Panc1 (cell line): ENCODE results near the gene DPP4. TPM values are rescaled to one million over a fixed set of nuclear protein-coding genes. Genes with fewer than 3 reads are reported as not detected.
"Not testable (repeated sequence)": the region's sequence is repeated elsewhere in the genome, so short reads cannot be mapped to it uniquely, and the experiment has no call there.

ENCODE experiments used
- ATAC-seq: fragments of 200-7000 bp; cut with Tn5 transposase; 2 replicates; pipeline ENCODE4 v1.9.1; 2020; ENCODE audit warnings: mild to moderate bottlenecking, moderate library complexity
- BruUV-seq: library from RNA; stranded (reverse); fragments of 400-500 nt; replicated peaks from 2 replicates; lab custom pipeline; 2021; lab: Mats Ljungman, UMichigan
- CTCF ChIA-PET: fragments of 300-600 bp; sonication (Branson Sonifier 250); formaldehyde crosslinking; loops from one replicate; lab custom pipeline; 2022; ENCODE audit warnings: antibody characterized with exemption; lab: Charles Lee
- POLR2A ChIA-PET: fragments of 300-600 bp; sonication (Branson Sonifier 250); formaldehyde crosslinking; loops from one replicate; lab custom pipeline; 2022; ENCODE audit warnings: antibody characterized with exemption; lab: Charles Lee
- DNase-seq: peaks from one replicate; pipeline ENCODE4 v3.0.0-alpha.2; 2010; ENCODE audit warnings: low read depth, low spot score
- H3K27ac ChIP-seq: 2 replicates; pipeline ENCODE4 v1.5.1; 2011; ENCODE audit warnings: mild to moderate bottlenecking, low read length, inconsistent platforms
- H3K27me3 ChIP-seq: fragments of 200-500 bp; sonication (Bioruptor generic); 2 replicates; pipeline ENCODE4 v1.6.0; 2014; ENCODE audit warnings: low read length, inconsistent platforms; ENCODE audit not compliant: control insufficient read depth, insufficient read depth
- H3K36me3 ChIP-seq: fragments of 200-500 bp; sonication (Bioruptor generic); 2 replicates; pipeline ENCODE4 v1.5.1; 2014; ENCODE audit warnings: inconsistent platforms, mild to moderate bottlenecking, low read length, moderate library complexity; ENCODE audit not compliant: control insufficient read depth, insufficient read depth
- H3K4me1 ChIP-seq: 2 replicates; pipeline ENCODE4 v1.5.1; 2011; ENCODE audit warnings: inconsistent platforms, mild to moderate bottlenecking, low read length, moderate library complexity; ENCODE audit not compliant: control insufficient read depth, insufficient read depth
- H3K4me3 ChIP-seq, 2 experiments: 2 replicates each; pipeline ENCODE4 v1.5.1; 2011 to 2012; ENCODE audit warnings: low read depth in 2 of 2, low read length in 2 of 2, mild to moderate bottlenecking in 2 of 2, inconsistent platforms in 1 of 2, moderate library complexity in 1 of 2
- H3K9me3 ChIP-seq: fragments of 200-500 bp; sonication (Bioruptor generic); 2 replicates; pipeline ENCODE4 v1.5.1; 2014; ENCODE audit warnings: low read depth, mild to moderate bottlenecking, inconsistent platforms, low read length, moderate library complexity; ENCODE audit not compliant: control insufficient read depth, insufficient read depth
- CTCF ChIP-seq: fragments of 450-650 bp; IDR thresholded peaks from 2 replicates; pipeline ENCODE4 v1.5.1; 2017; ENCODE audit warnings: mild to moderate bottlenecking
- POLR2AphosphoS5 ChIP-seq: IDR thresholded peaks from 2 replicates; pipeline ENCODE4 v1.6.1; 2012; ENCODE audit warnings: mild to moderate bottlenecking, low read depth, low read length, moderate library complexity
- REST ChIP-seq, 2 experiments: IDR thresholded peaks; 2 replicates each; pipeline ENCODE4 v1.6.1; 2011 to 2012; ENCODE audit warnings: low read depth in 2 of 2, control low read depth in 1 of 2, low read length in 1 of 2, mild to moderate bottlenecking in 1 of 2, moderate library complexity in 1 of 2; ENCODE audit not compliant: insufficient read depth in 1 of 2
- SIN3A ChIP-seq: IDR thresholded peaks from 2 replicates; pipeline ENCODE4 v1.6.1; 2012; ENCODE audit warnings: low read depth, mild to moderate bottlenecking, low read length, moderate library complexity, borderline replicate concordance; ENCODE audit not compliant: insufficient read depth
- TCF7L2 ChIP-seq: IDR thresholded peaks from 2 replicates; pipeline ENCODE4 v1.6.1; 2011; ENCODE audit warnings: mild to moderate bottlenecking, low read depth, low read length, inconsistent platforms
- in situ Hi-C: cut with HindIII; loops from 2 replicates; pipeline ENCODE4 v1.10.0; 2016; ENCODE audit warnings: low sequenced_read_pairs, low pct_unique_long_range_greater_than_20kb
- intact Hi-C: fragments of 100-400 bp; cut with micrococcal nuclease; formaldehyde crosslinking; loops from one replicate; pipeline ENCODE4 v1.10.0; 2022; ENCODE audit not compliant: unreplicated experiment
- total RNA-seq: library from RNA; stranded (reverse); gene quantifications from one replicate; pipeline ENCODE4 v1.2.1, GENCODE V29; 2021; ENCODE audit not compliant: unreplicated experiment

DPP4 gene
- total RNA-seq, 1 experiment from 2014 or later, result 0.23 TPM

GRCh38 chr2:162050513-162050961 lies 23.5 kb downstream of the DPP4 start:
- CTCF ChIA-PET, result interaction anchor here (0.7 kb wide), 1 partner anchor 159 kb away, joined by 3 read pairs; no protein-coding TSS in a partner anchor
- Histone ChIP-seq H3K4me1 (no peaks in the 10 kb centered on the region), H3K9me3 (no peaks in the 10 kb centered on the region), H3K4me3 (no peak overlapping the region), H3K36me3 (no peaks in the 10 kb centered on the region), H3K27me3 (no peaks in the 10 kb centered on the region), H3K27ac (no peak overlapping the region)
- ATAC-seq (no peak), DNase-seq (no peak)
- in situ Hi-C loops, result no loop called here
- POLR2A ChIA-PET, result no interaction called here
- intact Hi-C loops, result no loop called here
- TF ChIP-seq SIN3A, result no peak
- no peak for TF ChIP-seq REST (IDR thresholded peaks at IDR 0.05; ENCODE audit: insufficient read depth in 1 of 2, low read depth in 2 of 2, low read length in 1 of 2)
- TF ChIP-seq CTCF, result no peak
- no peak for TF ChIP-seq POLR2AphosphoS5
- TF ChIP-seq TCF7L2, result no peak
- BruUV-seq, result no TSS peak

- H3K36me3 ChIP-seq, intact Hi-C loops, H3K27ac ChIP-seq, CTCF ChIA-PET, DNase-seq, H3K27me3 ChIP-seq, in situ Hi-C loops, H3K4me3 ChIP-seq, BruUV-seq, ATAC-seq, H3K9me3 ChIP-seq, POLR2A ChIA-PET, H3K4me1 ChIP-seq: not testable (repeated sequence)
Observed at GRCh38 chr2:162049089-162049488, 24.9 kb downstream of the DPP4 start.

- ATAC-seq, result no peak
- in situ Hi-C loops, result no loop called here
- no peaks in the 10 kb centered on the region for H3K9me3 ChIP-seq
- H3K4me1 ChIP-seq, result no peaks in the 10 kb centered on the region
- no peaks in the 10 kb centered on the region for H3K36me3 ChIP-seq
- no peak overlapping the region for H3K27ac ChIP-seq
- TF ChIP-seq TCF7L2, result no peak
- no peak for TF ChIP-seq CTCF
- TF ChIP-seq REST (IDR thresholded peaks at IDR 0.05; ENCODE audit: insufficient read depth in 1 of 2, low read depth in 2 of 2, low read length in 1 of 2), result no peak
- TF ChIP-seq SIN3A, result no peak
- no peak for TF ChIP-seq POLR2AphosphoS5
- POLR2A ChIA-PET, result no interaction called here
- H3K4me3 ChIP-seq, result no peak overlapping the region
- no TSS peak for BruUV-seq
- intact Hi-C loops, result no loop called here
- DNase-seq, result no peak
- H3K27me3 ChIP-seq, result no peaks in the 10 kb centered on the region
- CTCF ChIA-PET, result interaction anchor here (1.2 kb wide), 1 partner anchor 253 kb away, joined by 5 read pairs; no protein-coding TSS in a partner anchor
Observed at GRCh38 chr2:162044586-162044985, 29.4 kb downstream of the DPP4 start.
